Gastroesophageal sphincter (tissue), 3 donors: ENCODE results near the gene SGO2.

Experiments
- CTCF ChIP-seq, 4 experiments: fragments of 200-600 bp in 2 of 4; fragments of 450-650 bp in 2 of 4; sonication (generic) in 1 of 4; IDR thresholded peaks; one replicate each; pipeline ENCODE4 v1.5.1; 2017 to 2019; ENCODE audit warnings: antibody characterized with exemption in 4 of 4, mild to moderate bottlenecking in 2 of 4, moderate library complexity in 2 of 4
- POLR2AphosphoS5 ChIP-seq: sonication (generic); formaldehyde crosslinking; IDR thresholded peaks from one replicate; pipeline ENCODE4 v1.6.1; 2017; ENCODE audit warnings: antibody characterized with exemption

- no peak for TF ChIP-seq CTCF (IDR thresholded peaks at IDR 0.05)
- TF ChIP-seq POLR2AphosphoS5: no peak
Measured at GRCh38 chr2:200502196-200502595, 23.8 kb upstream of the SGO2 start.
